Endodermal cell (in vitro differentiated cells): ENCODE data around the gene PLCB1. TPM values are rescaled to one million over a fixed set of nuclear protein-coding genes. Genes with fewer than 3 reads are reported as not detected.

ENCODE experiments used
- DNase-seq: peaks from one replicate; pipeline ENCODE4 v3.0.0-alpha.2; 2017
- H3K27ac ChIP-seq: 2 replicates; pipeline ENCODE4 v1.5.1; 2013; ENCODE audit warnings: mild to moderate bottlenecking, low read depth, low read length, moderate library complexity
- H3K27me3 ChIP-seq: 2 replicates; pipeline ENCODE4 v1.6.1; 2013; ENCODE audit warnings: mild to moderate bottlenecking, low read length, moderate library complexity; ENCODE audit not compliant: insufficient read depth, control insufficient read depth, poor library complexity, severe bottlenecking
- H3K36me3 ChIP-seq: 2 replicates; pipeline ENCODE4 v1.7.0; 2013; ENCODE audit warnings: mild to moderate bottlenecking, low read length, moderate library complexity; ENCODE audit not compliant: control insufficient read depth, insufficient read depth
- H3K4me1 ChIP-seq: one replicate; pipeline ENCODE4 v1.7.0; 2013; ENCODE audit warnings: low read length; ENCODE audit not compliant: control insufficient read depth, insufficient read depth
- H3K4me3 ChIP-seq: 2 replicates; pipeline ENCODE4 v1.5.1; 2013; ENCODE audit warnings: mild to moderate bottlenecking, low read length, moderate library complexity
- H3K9ac ChIP-seq: 2 replicates; pipeline ENCODE4 v1.6.1; 2013; ENCODE audit warnings: mild to moderate bottlenecking, low read length, moderate library complexity; ENCODE audit not compliant: poor library complexity, severe bottlenecking; ENCODE audit errors: extremely low read depth
- H3K9me3 ChIP-seq: 2 replicates; pipeline ENCODE4 v1.6.1; 2013; ENCODE audit warnings: mild to moderate bottlenecking, low read length, moderate library complexity; ENCODE audit not compliant: control insufficient read depth
- H3K27ac Mint-ChIP-seq: 2 replicates; pipeline ENCODE4 v1.8.0; 2020; ENCODE audit warnings: mixed read lengths
- H3K27me3 Mint-ChIP-seq: 2 replicates; pipeline ENCODE4 v1.8.0; 2021; ENCODE audit warnings: mild to moderate bottlenecking, mixed read lengths; ENCODE audit not compliant: insufficient read depth
- H3K36me3 Mint-ChIP-seq: 2 replicates; pipeline ENCODE4 v1.8.0; 2020; ENCODE audit warnings: low read depth, mixed read lengths
- H3K4me1 Mint-ChIP-seq: 2 replicates; pipeline ENCODE4 v1.8.0; 2020; ENCODE audit warnings: mixed read lengths
- H3K4me3 Mint-ChIP-seq: 2 replicates; pipeline ENCODE4 v1.8.0; 2020; ENCODE audit warnings: mild to moderate bottlenecking, moderate library complexity, mixed read lengths
- H3K9me3 Mint-ChIP-seq: 2 replicates; pipeline ENCODE4 v1.8.0; 2020; ENCODE audit warnings: mild to moderate bottlenecking, mixed read lengths
- CTCF ChIP-seq: fragments of 200-600 bp; sonication (generic); conservative IDR thresholded peaks from 2 replicates; pipeline ENCODE4 v1.5.0; 2021; ENCODE audit warnings: antibody characterized with exemption, mild to moderate bottlenecking
- WGBS, 2 experiments: methylation state at CpG; one replicate each; pipeline versions ENCODE4 v1.1.5 to v1.1.7; 2013; ENCODE audit warnings: missing lambda C conversion rate in 2 of 2, mixed read lengths in 1 of 2; ENCODE audit not compliant: insufficient coverage in 1 of 2, insufficient read length in 1 of 2; 5-methylcytosine and 5-hydroxymethylcytosine counted together
- total RNA-seq, 2 donors: library from RNA; stranded (reverse); fragmentation: NEBNext Ultra II Directional in 1 of 2; extraction: Animal tissue kit (Norgen Biotek cat#: 25700) in 1 of 2; gene quantifications; 2 replicates in 1 of 2; 3 replicates in 1 of 2; pipeline ENCODE4 v1.2.1, GENCODE V29; 2021

PLCB1 gene
- total RNA-seq, 2 donors from 2014 or later, result 15.3 to 16.5 TPM

GRCh38 chr20:8505476-8506200 lies 373.6 kb downstream of the PLCB1 start:
- Mint-ChIP-seq H3K36me3 (no peaks in the 10 kb centered on the region), H3K9me3 (no peaks in the 10 kb centered on the region), H3K27ac (no peak overlapping the region), H3K4me3 (no peak overlapping the region), H3K4me1 (no peaks in the 10 kb centered on the region), H3K27me3 (no peaks in the 10 kb centered on the region)
- Histone ChIP-seq H3K27me3 (no peaks in the 10 kb centered on the region), H3K4me3 (no peak overlapping the region), H3K36me3 (no peaks in the 10 kb centered on the region), H3K4me1 (no peaks in the 10 kb centered on the region), H3K9me3 (no peaks in the 10 kb centered on the region), H3K9ac (no peak overlapping the region), H3K27ac (no peak overlapping the region)
- WGBS, 2 experiments, result 95 to 100% methylated on average over 3 to 4 of the region's 4 CpGs
- DNase-seq, result no peak
- TF ChIP-seq CTCF, result no peak

GRCh38 chr20:8507231-8507630 lies 375.2 kb downstream of the PLCB1 start:
- no peaks in the 10 kb centered on the region for H3K4me1 ChIP-seq
- 99 to 100% methylated on average over 1 to 3 of the region's 3 CpGs for WGBS, 2 experiments
- DNase-seq, result no peak
- Mint-ChIP-seq H3K36me3 (no peaks in the 10 kb centered on the region), H3K27ac (no peak overlapping the region), H3K27me3 (no peaks in the 10 kb centered on the region), H3K4me1 (no peaks in the 10 kb centered on the region), H3K9me3 (no peaks in the 10 kb centered on the region), H3K4me3 (no peak overlapping the region)
- H3K27ac ChIP-seq, result no peak overlapping the region
- H3K27me3 ChIP-seq, result no peaks in the 10 kb centered on the region
- no peaks in the 10 kb centered on the region for H3K36me3 ChIP-seq
- no peak for TF ChIP-seq CTCF
- H3K9me3 ChIP-seq, result no peaks in the 10 kb centered on the region
- H3K4me3 ChIP-seq, result no peak overlapping the region
- no peak overlapping the region for H3K9ac ChIP-seq

- no peaks in the 10 kb centered on the region for H3K36me3 ChIP-seq
- 94 to 100% methylated on average over 1 of the region's 1 CpG for WGBS, 2 experiments
- no peak for TF ChIP-seq CTCF
These were observed 377.7 kb downstream of the PLCB1 start for GRCh38 chr20:8509809-8510208.

More at GRCh38 chr20:8509809-8510208, 377.7 kb downstream of the PLCB1 start:
- DNase-seq, result no peak
- Histone ChIP-seq H3K4me1 (no peaks in the 10 kb centered on the region), H3K4me3 (no peak overlapping the region), H3K27ac (no peak overlapping the region), H3K9me3 (no peaks in the 10 kb centered on the region), H3K9ac (no peak overlapping the region), H3K27me3 (no peaks in the 10 kb centered on the region)
- no peaks in the 10 kb centered on the region for H3K36me3 Mint-ChIP-seq
- no peaks in the 10 kb centered on the region for H3K4me1 Mint-ChIP-seq
- no peak overlapping the region for H3K4me3 Mint-ChIP-seq
- no peaks in the 10 kb centered on the region for H3K9me3 Mint-ChIP-seq
- no peaks in the 10 kb centered on the region for H3K27me3 Mint-ChIP-seq
- no peak overlapping the region for H3K27ac Mint-ChIP-seq
